HEK293 (cell line): ENCODE results near the gene BTBD17.
A peak's percentile ranks its signal among the peaks of the same experiment; 100 is the strongest.

Experiments
- CTCF ChIA-PET: fragments of 350-600 bp; formaldehyde crosslinking; extraction: SDS; loops from one replicate; lab custom pipeline; 2021; ENCODE audit warnings: antibody characterized with exemption; lab: Yijun Ruan, JAX
- POLR2A ChIA-PET: fragments of 300-600 bp; formaldehyde crosslinking; extraction: SDS; loops from one replicate; lab custom pipeline; 2020; ENCODE audit warnings: antibody characterized with exemption, inconsistent platforms; lab: Yijun Ruan, JAX
- H3K27ac ChIP-seq: fragments of 200-500 bp; sonication (Bioruptor generic); 2 replicates; pipeline ENCODE4 v1.5.1; 2014; ENCODE audit warnings: low read depth, low read length, control low read depth, inconsistent platforms; ENCODE audit errors: extremely low read depth
- H3K36me3 ChIP-seq, 2 experiments: fragments of 200-500 bp in 1 of 2; sonication (Bioruptor generic) in 1 of 2; 1 replicate in 1 of 2; 2 replicates in 1 of 2; pipeline ENCODE4 v1.5.1; 2014 to 2017; ENCODE audit warnings: inconsistent platforms in 2 of 2, low read length in 2 of 2; ENCODE audit not compliant: control insufficient read depth in 2 of 2, insufficient read depth in 1 of 2
- H3K4me1 ChIP-seq: fragments of 200-500 bp; sonication (Bioruptor generic); 2 replicates; pipeline ENCODE4 v1.5.1; 2014; ENCODE audit warnings: mild to moderate bottlenecking, low read length, inconsistent platforms; ENCODE audit not compliant: control insufficient read depth, insufficient read depth
- H3K4me3 ChIP-seq: 2 replicates; pipeline ENCODE4 v1.5.1; 2011; ENCODE audit warnings: low read depth, mild to moderate bottlenecking, control low read depth, low read length, moderate library complexity
- H3K9me3 ChIP-seq: fragments of 200-500 bp; sonication (Bioruptor generic); 2 replicates; pipeline ENCODE4 v1.5.1; 2014; ENCODE audit warnings: low read depth, low read length, inconsistent platforms; ENCODE audit not compliant: control insufficient read depth, insufficient read depth
- BCL11A ChIP-seq: fragments of 450-650 bp; formaldehyde crosslinking; IDR thresholded peaks from 2 replicates; pipeline ENCODE4 v1.5.1; 2016; ENCODE audit warnings: low read depth, missing biosample characterization, missing genetic modification characterization
- CTCF ChIP-seq: fragments of 450-650 bp; formaldehyde crosslinking; IDR thresholded peaks from 2 replicates; pipeline ENCODE4 v1.5.1; 2016; ENCODE audit warnings: missing biosample characterization, missing genetic modification characterization
- GFI1B ChIP-seq: fragments of 450-650 bp; formaldehyde crosslinking; IDR thresholded peaks from 2 replicates; pipeline ENCODE4 v1.5.1; 2016; ENCODE audit warnings: missing biosample characterization, missing genetic modification characterization
- GLIS1 ChIP-seq: fragments of 450-650 bp; formaldehyde crosslinking; IDR thresholded peaks from 2 replicates; pipeline ENCODE4 v1.5.1; 2016; ENCODE audit warnings: missing biosample characterization, missing genetic modification characterization
- GLIS2 ChIP-seq: fragments of 450-650 bp; formaldehyde crosslinking; IDR thresholded peaks from 2 replicates; pipeline ENCODE4 v1.5.1; 2016; ENCODE audit warnings: missing biosample characterization, missing genetic modification characterization
- IKZF3 ChIP-seq: fragments of 450-650 bp; IDR thresholded peaks from 2 replicates; pipeline ENCODE4 v1.5.0; 2018; ENCODE audit warnings: missing biosample characterization, mild to moderate bottlenecking, missing genetic modification characterization, moderate library complexity
- PATZ1 ChIP-seq: fragments of 450-650 bp; formaldehyde crosslinking; IDR thresholded peaks from 2 replicates; pipeline ENCODE4 v1.5.1; 2016; ENCODE audit warnings: missing biosample characterization, missing genetic modification characterization
- PRDM4 ChIP-seq: fragments of 450-650 bp; formaldehyde crosslinking; IDR thresholded peaks from 2 replicates; pipeline ENCODE4 v1.5.1; 2017; ENCODE audit warnings: missing biosample characterization, missing genetic modification characterization
- SP7 ChIP-seq: fragments of 450-650 bp; formaldehyde crosslinking; IDR thresholded peaks from 2 replicates; pipeline ENCODE4 v1.5.1; 2016; ENCODE audit warnings: missing biosample characterization, missing genetic modification characterization
- ZBTB11 ChIP-seq: fragments of 450-650 bp; formaldehyde crosslinking; conservative IDR thresholded peaks from 2 replicates; pipeline ENCODE4 v1.5.1; 2016; ENCODE audit warnings: low read depth, missing biosample characterization, missing genetic modification characterization
- ZBTB17 ChIP-seq: fragments of 450-650 bp; formaldehyde crosslinking; IDR thresholded peaks from 2 replicates; pipeline ENCODE4 v1.5.1; 2016; ENCODE audit warnings: missing biosample characterization, missing genetic modification characterization
- ZBTB21 ChIP-seq: fragments of 450-650 bp; formaldehyde crosslinking; IDR thresholded peaks from 2 replicates; pipeline ENCODE4 v1.5.1; 2017; ENCODE audit warnings: missing biosample characterization, missing genetic modification characterization
- ZIC2 ChIP-seq: fragments of 450-650 bp; formaldehyde crosslinking; IDR thresholded peaks from 2 replicates; pipeline ENCODE4 v1.5.1; 2016; ENCODE audit warnings: missing biosample characterization, missing genetic modification characterization
- ZNF175 ChIP-seq: fragments of 450-650 bp; formaldehyde crosslinking; IDR thresholded peaks from 2 replicates; pipeline ENCODE4 v1.5.1; 2016; ENCODE audit warnings: missing biosample characterization, missing genetic modification characterization
- ZNF2 ChIP-seq: fragments of 450-650 bp; formaldehyde crosslinking; IDR thresholded peaks from 2 replicates; pipeline ENCODE4 v1.5.1; 2016; ENCODE audit warnings: missing biosample characterization, missing genetic modification characterization
- ZNF202 ChIP-seq: fragments of 450-650 bp; formaldehyde crosslinking; IDR thresholded peaks from 2 replicates; pipeline ENCODE4 v1.5.1; 2016; ENCODE audit warnings: missing biosample characterization, missing genetic modification characterization, borderline replicate concordance
- ZNF266 ChIP-seq: fragments of 450-650 bp; formaldehyde crosslinking; IDR thresholded peaks from 2 replicates; pipeline ENCODE4 v1.5.1; 2016; ENCODE audit warnings: missing biosample characterization, missing genetic modification characterization, low read depth
- ZNF324 ChIP-seq: fragments of 450-650 bp; formaldehyde crosslinking; IDR thresholded peaks from 2 replicates; pipeline ENCODE4 v1.5.1; 2016; ENCODE audit warnings: missing biosample characterization, missing genetic modification characterization
- ZNF366 ChIP-seq: fragments of 450-650 bp; formaldehyde crosslinking; conservative IDR thresholded peaks from 2 replicates; pipeline ENCODE4 v1.5.1; 2016; ENCODE audit warnings: missing biosample characterization, missing genetic modification characterization
- ZNF37A ChIP-seq: fragments of 450-650 bp; IDR thresholded peaks from 2 replicates; pipeline ENCODE4 v1.5.1; 2018; ENCODE audit warnings: missing biosample characterization, missing genetic modification characterization
- ZNF501 ChIP-seq: fragments of 450-650 bp; formaldehyde crosslinking; IDR thresholded peaks from 2 replicates; pipeline ENCODE4 v1.5.1; 2016; ENCODE audit warnings: missing biosample characterization, missing genetic modification characterization
- ZNF555 ChIP-seq: fragments of 450-650 bp; formaldehyde crosslinking; conservative IDR thresholded peaks from 2 replicates; pipeline ENCODE4 v1.5.1; 2017; ENCODE audit warnings: missing biosample characterization, mild to moderate bottlenecking, missing genetic modification characterization, inconsistent platforms
- ZNF654 ChIP-seq: fragments of 450-650 bp; formaldehyde crosslinking; IDR thresholded peaks from 2 replicates; pipeline ENCODE4 v1.5.1; 2016; ENCODE audit warnings: low read depth, missing biosample characterization, missing genetic modification characterization
- ZNF76 ChIP-seq: fragments of 450-650 bp; formaldehyde crosslinking; IDR thresholded peaks from 2 replicates; pipeline ENCODE4; 2016; ENCODE audit warnings: low read depth, missing biosample characterization, missing genetic modification characterization, borderline replicate concordance
- ZNF776 ChIP-seq: fragments of 450-650 bp; formaldehyde crosslinking; IDR thresholded peaks from 2 replicates; pipeline ENCODE4 v1.5.0; 2017; ENCODE audit warnings: missing biosample characterization, missing genetic modification characterization, borderline replicate concordance
- ZNF791 ChIP-seq: fragments of 450-650 bp; formaldehyde crosslinking; IDR thresholded peaks from 2 replicates; pipeline ENCODE4 v1.5.1; 2016; ENCODE audit warnings: missing biosample characterization, missing genetic modification characterization

BTBD17 gene

GRCh38 chr17:74368341-74369081 is 6.8 kb upstream of the BTBD17 start:
- H3K36me3 ChIP-seq = no peaks in the 10 kb centered on the region
- CTCF ChIA-PET = interaction anchor here (0.5 to 4.9 kb wide), 77 partner anchors 8 to 895 kb away, joined by 3 to 101 read pairs (median 5); partner anchors contain the start of genes CD300LD and TTYH2
- no peak overlapping the region for H3K27ac ChIP-seq
- no peaks in the 10 kb centered on the region for H3K9me3 ChIP-seq
- no peaks in the 10 kb centered on the region for H3K4me1 ChIP-seq
- POLR2A ChIA-PET = no interaction called here
- H3K4me3 ChIP-seq = no peak overlapping the region
- TF ChIP-seq GLIS1 (tag by site-specific recombination) (peak; percentile 51; the same call in 1 of the 2 replicates), ZNF654 (tag by site-specific recombination) (peak; percentile 61), ZNF555 (no peak), CTCF (peak; percentile 81), SP7 (tag by site-specific recombination) (0 out of 2 replicates have a peak, but pooled peaks have one; percentile 31), ZNF76 (tag by site-specific recombination) (0 out of 2 replicates have a peak, but pooled peaks have one; percentile 22), GLIS2 (tag by site-specific recombination) (peak; percentile 58), ZIC2 (peak; percentile 69), PATZ1 (tag by site-specific recombination) (peak; percentile 90), ZNF366 (tag by site-specific recombination) (no peak), ZNF2 (tag by site-specific recombination) (0 out of 2 replicates have a peak, but pooled peaks have one; percentile 33), BCL11A (tag by site-specific recombination) (no peak), IKZF3 (peak; percentile 61)

GRCh38 chr17:74367206-74367605 is 5.5 kb upstream of the BTBD17 start, which contains the start of gene GPR142:
Gene GPR142, plus strand, starts transcription at chr17:74367506. Its CDS starts 2,035 bp downstream, at chr17:74369541.
- no peak within 1 kb of the TSS for H3K27ac ChIP-seq
- H3K36me3 ChIP-seq = no peaks in the 10 kb centered on the region
- H3K9me3 ChIP-seq = no peaks in the 10 kb centered on the region
- ChIA-PET CTCF (interaction anchor here (0.5 to 4.9 kb wide), 43 partner anchors 10 to 896 kb away, joined by 3 to 101 read pairs (median 6); partner anchors contain the start of gene CD300LD), POLR2A (no interaction called here)
- H3K4me1 ChIP-seq = no peaks in the 10 kb centered on the region
- H3K4me3 ChIP-seq = no peak within 1 kb of the TSS
- TF ChIP-seq ZNF202 (no peak), ZNF175 (no peak), ZBTB11 (tag by site-specific recombination) (no peak), PRDM4 (no peak), ZNF776 (no peak), ZBTB21 (tag by site-specific recombination) (no peak), ZNF791 (tag by site-specific recombination) (no peak), ZBTB17 (tag by site-specific recombination) (no peak), ZNF37A (no peak), ZNF324 (tag by site-specific recombination) (no peak), GFI1B (tag by site-specific recombination) (no peak), ZNF266 (no peak), ZNF501 (tag by site-specific recombination) (no peak)
